Measurements from ENCODE around the gene PHKG1. TPM values are rescaled to one million over a fixed set of nuclear protein-coding genes. Genes with fewer than 3 reads are reported as not detected.
"Not testable (repeated sequence)": the region's sequence is repeated elsewhere in the genome, so short reads cannot be mapped to it uniquely, and the experiment has no call there.

Gene PHKG1
- total and polyA plus RNA-seq, 2 of the 4 experiments (the other 2 are of a cell fraction): 0.62 to 0.72 TPM

DNA sequence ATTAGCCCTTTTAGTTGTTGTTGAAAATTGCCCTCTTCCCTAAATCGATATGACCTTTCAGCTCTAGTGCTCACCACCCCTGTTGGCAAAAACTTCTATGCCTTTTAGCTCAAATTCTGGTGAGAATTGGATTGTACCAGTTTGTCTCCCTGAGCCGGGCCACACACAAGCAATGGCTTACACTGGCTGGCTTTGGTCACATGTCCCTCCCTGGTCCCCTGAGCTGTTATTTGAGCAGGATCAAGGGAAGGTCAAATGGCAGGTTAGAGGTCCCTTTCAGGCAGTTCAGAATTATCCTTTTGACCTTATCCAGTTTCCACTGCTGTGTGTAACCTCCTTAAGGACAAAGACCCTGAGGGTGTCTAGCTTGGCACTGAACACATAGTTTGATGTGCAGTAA lies 38.3 kb upstream of the PHKG1 start:
- H4K20me1 ChIP-seq (ENCODE audit: insufficient read depth, low read length); H3K27ac ChIP-seq (ENCODE audit: insufficient read depth, low read length); H2AK9ac ChIP-seq (replicated peaks; ENCODE audit: low read depth, low read length, poor library complexity); H3K4ac ChIP-seq (ENCODE audit: low read depth, low read length); in situ Hi-C loops (cut with MboI; ENCODE audit: low sequenced_read_pairs); dilution Hi-C loops (cut with HindIII; ENCODE audit: low sequenced_read_pairs, unreplicated experiment); H4K5ac ChIP-seq (ENCODE audit: low read depth, low read length); H2AFZ ChIP-seq (replicated peaks; ENCODE audit: low read length, poor library complexity); CTCF ChIA-PET; BruUV-seq (replicated peaks); H3K9me3 ChIP-seq (ENCODE audit: control insufficient read depth, insufficient read depth, low read length); H3K9me1 ChIP-seq (ENCODE audit: insufficient read depth, low read length); H3K18ac ChIP-seq (ENCODE audit: low read depth, low read length); H3K36me3 ChIP-seq (ENCODE audit: control insufficient read depth, insufficient read depth, low read length); H2AK5ac ChIP-seq (ENCODE audit: low read depth, low read length); ATAC-seq (ENCODE audit: low read depth); H3K4me3 ChIP-seq (ENCODE audit: insufficient read depth, low read depth, low read length); H3K56ac ChIP-seq (ENCODE audit: extremely low read depth, insufficient read depth, low read length); DNase-seq; H3K4me2 ChIP-seq (ENCODE audit: low read depth, low read length); POLR2A ChIA-PET (ENCODE audit: unreplicated experiment); intact Hi-C loops (cut with micrococcal nuclease); H3K4me1 ChIP-seq (ENCODE audit: control insufficient read depth, insufficient read depth, low read length); H3K27me3 ChIP-seq (ENCODE audit: control insufficient read depth, insufficient read depth, low read length); H3K9ac ChIP-seq (ENCODE audit: low read depth, low read length); H2BK5ac ChIP-seq (ENCODE audit: low read depth, low read length, poor library complexity, severe bottlenecking); H2BK120ac ChIP-seq (ENCODE audit: low read depth, low read length); H3K79me1 ChIP-seq (ENCODE audit: low read depth in 1 of 2, low read length in 2 of 2); H4K91ac ChIP-seq (ENCODE audit: insufficient read depth, low read depth, low read length); H4K8ac ChIP-seq (ENCODE audit: low read depth in 2 of 2, low read length in 2 of 2); H2BK20ac ChIP-seq (ENCODE audit: low read depth, low read length); H2BK15ac ChIP-seq (ENCODE audit: low read depth, low read length); H3K23ac ChIP-seq (ENCODE audit: low read depth, low read length); H3K14ac ChIP-seq (replicated peaks; ENCODE audit: low read depth, low read length): not testable (repeated sequence)
- 20% methylated on average over 1 of the region's 2 CpGs; no CpG with 5 or more reads in 1 of the 2 experiments for WGBS, 2 experiments (ENCODE audit: extremely low coverage in 2 of 2, insufficient read length in 1 of 2)
